WTC11 (cell line): ENCODE measurements around the gene TBX15. TPM values are rescaled to one million over a fixed set of nuclear protein-coding genes. Genes with fewer than 3 reads are reported as not detected.

Experiments used
- ATAC-seq: fragments of 200-7000 bp; cut with Tn5 transposase; 2 replicates; pipeline ENCODE4 v1.10.0; 2021; ENCODE audit warnings: mild to moderate bottlenecking, moderate library complexity
- CTCF ChIA-PET: fragments of 300-600 bp; sonication (Branson Sonifier 250); formaldehyde crosslinking; loops from one replicate; lab custom pipeline; 2021; ENCODE audit warnings: antibody characterized with exemption; lab: Charles Lee
- POLR2A ChIA-PET: fragments of 350-600 bp; sonication (Branson Sonifier 250); formaldehyde crosslinking; loops from one replicate; lab custom pipeline; 2021; ENCODE audit warnings: antibody characterized with exemption; lab: Charles Lee
- DNase-seq: peaks from one replicate; pipeline ENCODE4 v3.0.0; 2021; ENCODE audit warnings: low spot score
- H3K27ac Mint-ChIP-seq: 2 replicates; pipeline ENCODE4 v1.8.0; 2021; ENCODE audit warnings: mixed read lengths
- H3K27me3 Mint-ChIP-seq: 2 replicates; pipeline ENCODE4 v1.8.0; 2021; ENCODE audit warnings: low read depth, mild to moderate bottlenecking, moderate library complexity, mixed read lengths
- H3K36me3 Mint-ChIP-seq: 2 replicates; pipeline ENCODE4 v1.8.0; 2021; ENCODE audit warnings: mixed read lengths
- H3K4me1 Mint-ChIP-seq: 2 replicates; pipeline ENCODE4 v1.8.0; 2022; ENCODE audit warnings: mixed read lengths
- H3K4me3 Mint-ChIP-seq: 2 replicates; pipeline ENCODE4 v1.8.0; 2021; ENCODE audit warnings: mild to moderate bottlenecking, moderate library complexity, mixed read lengths
- H3K9me3 Mint-ChIP-seq: 2 replicates; pipeline ENCODE4 v1.8.0; 2021; ENCODE audit warnings: mixed read lengths
- CREM ChIP-seq: sonication (generic); formaldehyde crosslinking; IDR thresholded peaks from 2 replicates; pipeline ENCODE4 v1.8.1; 2022; ENCODE audit warnings: mild to moderate bottlenecking, missing genetic modification reagents, moderate library complexity
- FOXK1 ChIP-seq: sonication (generic); formaldehyde crosslinking; IDR thresholded peaks from 2 replicates; pipeline ENCODE4 v1.8.0; 2022; ENCODE audit warnings: mild to moderate bottlenecking, moderate library complexity, missing genetic modification reagents
- GABPB1 ChIP-seq: sonication (generic); formaldehyde crosslinking; IDR thresholded peaks from 2 replicates; pipeline ENCODE4 v1.8.1; 2023; ENCODE audit warnings: mild to moderate bottlenecking, missing genetic modification reagents
- RORB ChIP-seq: fragments of 250-450 bp; sonication (Bioruptor Pico); IDR thresholded peaks from 2 replicates; pipeline ENCODE4 v1.9.0; 2021; ENCODE audit warnings: mild to moderate bottlenecking
- SMAD4 ChIP-seq: sonication (generic); formaldehyde crosslinking; IDR thresholded peaks from 2 replicates; pipeline ENCODE4 v1.8.0; 2022; ENCODE audit warnings: mild to moderate bottlenecking, missing genetic modification reagents
- TP53 ChIP-seq: sonication (generic); formaldehyde crosslinking; IDR thresholded peaks from 2 replicates; pipeline ENCODE4 v1.8.1; 2023; ENCODE audit warnings: mild to moderate bottlenecking, missing genetic modification reagents
- total RNA-seq: library from RNA; stranded (reverse); gene quantifications from 3 replicates; pipeline ENCODE4 v1.2.3, GENCODE V29; 2021
- TF ChIP-seq, protein P1 (sequence below): sonication (generic); formaldehyde crosslinking; IDR thresholded peaks from 2 replicates; pipeline ENCODE4 v1.8.1; 2023; ENCODE audit warnings: mild to moderate bottlenecking, moderate library complexity, missing genetic modification reagents
- TF ChIP-seq, protein P2 (sequence below): sonication (generic); formaldehyde crosslinking; IDR thresholded peaks from 2 replicates; pipeline ENCODE4 v1.8.0; 2022; ENCODE audit warnings: mild to moderate bottlenecking, missing genetic modification reagents
- TF ChIP-seq, protein P3 (sequence below): sonication (generic); formaldehyde crosslinking; conservative IDR thresholded peaks from 2 replicates; pipeline ENCODE4 v1.8.1; 2023; ENCODE audit warnings: mild to moderate bottlenecking, low read depth, missing genetic modification reagents, moderate library complexity
- TF ChIP-seq, protein P4 (sequence below): fragments of 250-450 bp; sonication (Bioruptor Pico); IDR thresholded peaks from 2 replicates; pipeline ENCODE4 v1.9.0; 2021; ENCODE audit warnings: mild to moderate bottlenecking, borderline replicate concordance
- TF ChIP-seq, protein P5 (sequence below): sonication (generic); formaldehyde crosslinking; IDR thresholded peaks from 2 replicates; pipeline ENCODE4 v1.8.0; 2023; ENCODE audit warnings: missing genetic modification reagents, mild to moderate bottlenecking, borderline replicate concordance

The TBX15 gene
- total RNA-seq, 1 experiment from 2014 or later: 0.11 TPM

DNA sequence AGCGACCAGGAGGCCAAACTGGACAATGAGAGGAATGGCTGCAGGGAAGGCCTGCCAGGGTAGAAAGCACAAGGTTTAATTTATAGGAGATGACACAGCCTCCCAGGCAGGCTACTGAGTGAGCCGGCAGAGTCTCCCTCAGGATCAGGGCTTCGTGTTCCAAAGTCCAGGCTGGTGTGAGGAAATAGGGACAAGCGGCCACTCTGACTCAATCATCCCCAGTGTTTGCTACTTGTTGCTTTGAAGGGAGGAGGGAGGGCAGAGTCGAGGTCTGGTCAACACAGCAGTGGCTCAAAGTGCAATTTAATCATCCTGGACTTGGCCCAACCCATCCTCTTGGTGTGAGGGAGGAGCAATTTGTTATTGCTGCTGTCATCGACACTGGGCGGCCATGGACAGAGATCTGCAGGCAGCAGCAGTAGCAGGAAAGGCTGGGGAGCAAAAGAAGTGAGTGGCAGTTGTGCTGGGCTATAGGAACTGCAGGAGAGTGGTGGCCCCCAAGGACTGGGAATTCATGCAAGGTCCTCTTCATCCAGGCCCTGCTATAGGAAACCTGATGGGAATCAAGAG, 27.5 kb downstream of the TBX15 start:
- H3K36me3 Mint-ChIP-seq: no peaks in the 10 kb centered on the region
- TF ChIP-seq GABPB1 (peak; percentile 99), TP53 (CRISPR knock-in tag) (no peak)
- peaks cover 17% of the 10 kb centered on the region for H3K27me3 Mint-ChIP-seq
- H3K4me1 Mint-ChIP-seq: peaks cover 40% of the 10 kb centered on the region
- H3K27ac Mint-ChIP-seq: peak overlapping the region; percentile 89
- H3K4me3 Mint-ChIP-seq: no peak overlapping the region; the same call in 1 of the 2 replicates
- peak; percentile 39 for ATAC-seq
- CTCF ChIA-PET: interaction anchor here (0.9 kb wide), 2 partner anchors 24 to 367 kb away, joined by 3 to 4 read pairs; no protein-coding TSS in a partner anchor
- POLR2A ChIA-PET: no interaction called here
- peaks cover 18% of the 10 kb centered on the region for H3K9me3 Mint-ChIP-seq
- DNase-seq: no peak

DNA sequence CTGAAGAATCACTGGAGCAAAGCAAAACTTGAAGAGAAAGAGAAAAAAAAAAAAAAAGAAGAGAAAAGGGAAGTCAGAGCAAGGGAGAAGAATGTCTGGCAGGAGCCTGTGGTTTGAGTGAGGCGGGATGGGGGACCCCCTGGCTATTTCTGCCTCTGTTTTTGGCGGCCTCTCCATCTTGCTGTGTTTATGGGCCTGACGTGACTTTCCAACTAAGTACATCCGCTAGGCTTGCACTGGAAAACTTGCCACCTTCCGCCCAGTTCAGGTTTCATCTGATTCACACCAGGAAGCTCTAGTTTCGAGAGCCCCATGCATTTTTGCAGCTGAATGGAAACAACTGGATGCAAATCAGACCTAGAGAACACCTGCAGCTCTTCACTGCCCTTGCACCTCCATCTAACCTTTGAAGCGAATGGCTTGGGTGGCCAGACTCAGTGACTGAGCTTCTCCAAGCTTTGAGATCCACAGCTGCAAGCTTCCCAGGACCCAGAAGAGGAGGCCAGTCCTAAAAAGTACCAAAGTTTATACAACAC, 28.0 kb downstream of the TBX15 start:
- H3K4me3 Mint-ChIP-seq: peak overlapping the region; percentile 11; the same call in 1 of the 2 replicates
- DNase-seq: peak; percentile 43
- POLR2A ChIA-PET: interaction anchor here (0.7 to 1.4 kb wide), 2 partner anchors 12 to 971 kb away, joined by 4 to 6 read pairs; no protein-coding TSS in a partner anchor
- TF ChIP-seq, protein P1, sequence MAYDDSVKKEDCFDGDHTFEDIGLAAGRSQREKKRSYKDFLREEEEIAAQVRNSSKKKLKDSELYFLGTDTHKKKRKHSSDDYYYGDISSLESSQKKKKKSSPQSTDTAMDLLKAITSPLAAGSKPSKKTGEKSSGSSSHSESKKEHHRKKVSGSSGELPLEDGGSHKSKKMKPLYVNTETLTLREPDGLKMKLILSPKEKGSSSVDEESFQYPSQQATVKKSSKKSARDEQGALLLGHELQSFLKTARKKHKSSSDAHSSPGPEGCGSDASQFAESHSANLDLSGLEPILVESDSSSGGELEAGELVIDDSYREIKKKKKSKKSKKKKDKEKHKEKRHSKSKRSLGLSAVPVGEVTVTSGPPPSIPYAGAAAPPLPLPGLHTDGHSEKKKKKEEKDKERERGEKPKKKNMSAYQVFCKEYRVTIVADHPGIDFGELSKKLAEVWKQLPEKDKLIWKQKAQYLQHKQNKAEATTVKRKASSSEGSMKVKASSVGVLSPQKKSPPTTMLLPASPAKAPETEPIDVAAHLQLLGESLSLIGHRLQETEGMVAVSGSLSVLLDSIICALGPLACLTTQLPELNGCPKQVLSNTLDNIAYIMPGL (CRISPR knock-in tag): no peak
- TF ChIP-seq FOXK1 (CRISPR knock-in tag) (peak; percentile 67; the same call in 1 of the 2 replicates), CREM (CRISPR knock-in tag) (0 out of 2 replicates have a peak, but pooled peaks have one; percentile 25), SMAD4 (CRISPR knock-in tag) (no peak)
- TF ChIP-seq, protein P2, sequence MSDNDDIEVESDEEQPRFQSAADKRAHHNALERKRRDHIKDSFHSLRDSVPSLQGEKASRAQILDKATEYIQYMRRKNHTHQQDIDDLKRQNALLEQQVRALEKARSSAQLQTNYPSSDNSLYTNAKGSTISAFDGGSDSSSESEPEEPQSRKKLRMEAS (CRISPR knock-in tag): peak; percentile 32; the same call in 1 of the 2 replicates
- TF ChIP-seq, protein P3, sequence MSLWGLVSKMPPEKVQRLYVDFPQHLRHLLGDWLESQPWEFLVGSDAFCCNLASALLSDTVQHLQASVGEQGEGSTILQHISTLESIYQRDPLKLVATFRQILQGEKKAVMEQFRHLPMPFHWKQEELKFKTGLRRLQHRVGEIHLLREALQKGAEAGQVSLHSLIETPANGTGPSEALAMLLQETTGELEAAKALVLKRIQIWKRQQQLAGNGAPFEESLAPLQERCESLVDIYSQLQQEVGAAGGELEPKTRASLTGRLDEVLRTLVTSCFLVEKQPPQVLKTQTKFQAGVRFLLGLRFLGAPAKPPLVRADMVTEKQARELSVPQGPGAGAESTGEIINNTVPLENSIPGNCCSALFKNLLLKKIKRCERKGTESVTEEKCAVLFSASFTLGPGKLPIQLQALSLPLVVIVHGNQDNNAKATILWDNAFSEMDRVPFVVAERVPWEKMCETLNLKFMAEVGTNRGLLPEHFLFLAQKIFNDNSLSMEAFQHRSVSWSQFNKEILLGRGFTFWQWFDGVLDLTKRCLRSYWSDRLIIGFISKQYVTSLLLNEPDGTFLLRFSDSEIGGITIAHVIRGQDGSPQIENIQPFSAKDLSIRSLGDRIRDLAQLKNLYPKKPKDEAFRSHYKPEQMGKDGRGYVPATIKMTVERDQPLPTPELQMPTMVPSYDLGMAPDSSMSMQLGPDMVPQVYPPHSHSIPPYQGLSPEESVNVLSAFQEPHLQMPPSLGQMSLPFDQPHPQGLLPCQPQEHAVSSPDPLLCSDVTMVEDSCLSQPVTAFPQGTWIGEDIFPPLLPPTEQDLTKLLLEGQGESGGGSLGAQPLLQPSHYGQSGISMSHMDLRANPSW (CRISPR knock-in tag): no peak
- H3K9me3 Mint-ChIP-seq: peaks cover 18% of the 10 kb centered on the region
- H3K27ac Mint-ChIP-seq: peak overlapping the region; percentile 89
- peak; percentile 83 for ATAC-seq
- CTCF ChIA-PET: interaction anchor here (0.6 to 0.9 kb wide), 5 partner anchors 24 to 772 kb away, joined by 3 to 4 read pairs (median 3); no protein-coding TSS in a partner anchor
- H3K27me3 Mint-ChIP-seq: peaks cover 17% of the 10 kb centered on the region
- H3K36me3 Mint-ChIP-seq: no peaks in the 10 kb centered on the region
- peaks cover 40% of the 10 kb centered on the region for H3K4me1 Mint-ChIP-seq

DNA sequence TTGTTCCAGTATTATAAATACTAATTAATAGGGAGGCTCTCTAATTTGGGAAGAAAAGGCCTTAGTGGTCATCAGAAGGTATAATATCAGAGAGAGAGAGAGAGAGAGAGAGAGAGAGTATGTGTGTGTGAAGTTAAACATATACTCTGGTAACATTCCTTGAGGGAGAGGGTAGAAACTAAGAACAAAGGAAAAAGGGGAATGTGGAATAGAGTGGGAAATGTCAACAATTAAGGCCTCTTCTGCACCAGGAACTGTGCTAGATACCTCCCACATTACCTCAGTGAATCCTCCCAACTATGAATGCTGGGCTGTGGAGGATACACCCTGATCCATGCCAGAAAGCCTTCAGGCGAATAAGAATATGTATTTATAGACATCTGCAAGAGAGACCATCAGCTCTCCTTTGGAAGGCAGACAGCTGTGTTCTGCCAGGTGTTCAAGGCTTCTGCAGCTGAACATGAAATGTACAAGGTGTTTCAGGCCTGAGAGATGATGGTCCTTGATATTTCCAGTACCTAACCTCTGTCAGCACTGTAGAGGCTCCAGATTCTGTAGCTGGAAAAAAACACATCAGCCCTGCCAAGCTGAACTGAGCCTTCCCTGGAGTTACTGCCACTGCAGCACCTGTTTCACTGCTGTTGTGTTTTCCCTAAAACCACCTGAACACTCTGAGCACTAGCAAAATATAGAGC, 29.1 kb downstream of the TBX15 start:
- ATAC-seq (no peak), DNase-seq (no peak)
- ChIA-PET CTCF (interaction anchor here (0.6 to 0.7 kb wide), 3 partner anchors 27 to 771 kb away, joined by 3 to 4 read pairs (median 3); no protein-coding TSS in a partner anchor), POLR2A (interaction anchor here (0.7 to 1.4 kb wide), 2 partner anchors 11 to 970 kb away, joined by 4 to 6 read pairs; no protein-coding TSS in a partner anchor)
- Mint-ChIP-seq H3K9me3 (peaks cover 15% of the 10 kb centered on the region), H3K4me3 (no peak overlapping the region), H3K27ac (0 out of 2 replicates have a peak overlapping the region, but pooled peaks have one; percentile 69), H3K4me1 (peaks cover 40% of the 10 kb centered on the region), H3K27me3 (peaks cover 17% of the 10 kb centered on the region), H3K36me3 (no peaks in the 10 kb centered on the region)
- no peak for TF ChIP-seq RORB (CRISPR knock-in tag)

DNA sequence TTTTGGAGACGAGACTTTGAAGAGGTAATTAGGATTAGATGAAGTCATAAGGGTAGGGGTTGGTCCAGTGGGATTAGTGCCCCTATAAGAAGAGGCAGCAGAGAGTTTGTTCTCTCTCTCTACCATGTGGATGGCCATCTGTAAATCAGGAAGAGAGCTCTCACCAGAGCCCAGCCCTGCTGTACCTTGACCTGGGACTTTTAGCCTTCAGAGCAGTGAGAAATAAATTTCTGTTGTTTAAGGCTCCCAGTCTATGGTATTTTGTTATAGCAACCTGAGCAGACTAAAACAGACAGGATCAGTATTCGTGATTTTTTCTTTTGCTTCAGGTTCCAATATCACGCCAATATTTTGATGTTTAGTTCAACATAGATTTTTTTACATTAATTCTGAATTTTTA, 30.0 kb downstream of the TBX15 start:
- ChIA-PET POLR2A (no interaction called here), CTCF (no interaction called here)
- H3K4me3 Mint-ChIP-seq: no peak overlapping the region
- H3K27me3 Mint-ChIP-seq: peaks cover 15% of the 10 kb centered on the region
- DNase-seq: no peak
- no peak overlapping the region for H3K27ac Mint-ChIP-seq
- H3K9me3 Mint-ChIP-seq: 0 out of 2 replicates have a peak, but pooled peaks cover 7% of the 10 kb centered on the region
- H3K36me3 Mint-ChIP-seq: no peaks in the 10 kb centered on the region
- no peak for ATAC-seq
- peaks cover 40% of the 10 kb centered on the region for H3K4me1 Mint-ChIP-seq
- TF ChIP-seq, protein P4, sequence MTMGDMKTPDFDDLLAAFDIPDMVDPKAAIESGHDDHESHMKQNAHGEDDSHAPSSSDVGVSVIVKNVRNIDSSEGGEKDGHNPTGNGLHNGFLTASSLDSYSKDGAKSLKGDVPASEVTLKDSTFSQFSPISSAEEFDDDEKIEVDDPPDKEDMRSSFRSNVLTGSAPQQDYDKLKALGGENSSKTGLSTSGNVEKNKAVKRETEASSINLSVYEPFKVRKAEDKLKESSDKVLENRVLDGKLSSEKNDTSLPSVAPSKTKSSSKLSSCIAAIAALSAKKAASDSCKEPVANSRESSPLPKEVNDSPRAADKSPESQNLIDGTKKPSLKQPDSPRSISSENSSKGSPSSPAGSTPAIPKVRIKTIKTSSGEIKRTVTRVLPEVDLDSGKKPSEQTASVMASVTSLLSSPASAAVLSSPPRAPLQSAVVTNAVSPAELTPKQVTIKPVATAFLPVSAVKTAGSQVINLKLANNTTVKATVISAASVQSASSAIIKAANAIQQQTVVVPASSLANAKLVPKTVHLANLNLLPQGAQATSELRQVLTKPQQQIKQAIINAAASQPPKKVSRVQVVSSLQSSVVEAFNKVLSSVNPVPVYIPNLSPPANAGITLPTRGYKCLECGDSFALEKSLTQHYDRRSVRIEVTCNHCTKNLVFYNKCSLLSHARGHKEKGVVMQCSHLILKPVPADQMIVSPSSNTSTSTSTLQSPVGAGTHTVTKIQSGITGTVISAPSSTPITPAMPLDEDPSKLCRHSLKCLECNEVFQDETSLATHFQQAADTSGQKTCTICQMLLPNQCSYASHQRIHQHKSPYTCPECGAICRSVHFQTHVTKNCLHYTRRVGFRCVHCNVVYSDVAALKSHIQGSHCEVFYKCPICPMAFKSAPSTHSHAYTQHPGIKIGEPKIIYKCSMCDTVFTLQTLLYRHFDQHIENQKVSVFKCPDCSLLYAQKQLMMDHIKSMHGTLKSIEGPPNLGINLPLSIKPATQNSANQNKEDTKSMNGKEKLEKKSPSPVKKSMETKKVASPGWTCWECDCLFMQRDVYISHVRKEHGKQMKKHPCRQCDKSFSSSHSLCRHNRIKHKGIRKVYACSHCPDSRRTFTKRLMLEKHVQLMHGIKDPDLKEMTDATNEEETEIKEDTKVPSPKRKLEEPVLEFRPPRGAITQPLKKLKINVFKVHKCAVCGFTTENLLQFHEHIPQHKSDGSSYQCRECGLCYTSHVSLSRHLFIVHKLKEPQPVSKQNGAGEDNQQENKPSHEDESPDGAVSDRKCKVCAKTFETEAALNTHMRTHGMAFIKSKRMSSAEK (CRISPR knock-in tag): no peak
- TF ChIP-seq, protein P5, sequence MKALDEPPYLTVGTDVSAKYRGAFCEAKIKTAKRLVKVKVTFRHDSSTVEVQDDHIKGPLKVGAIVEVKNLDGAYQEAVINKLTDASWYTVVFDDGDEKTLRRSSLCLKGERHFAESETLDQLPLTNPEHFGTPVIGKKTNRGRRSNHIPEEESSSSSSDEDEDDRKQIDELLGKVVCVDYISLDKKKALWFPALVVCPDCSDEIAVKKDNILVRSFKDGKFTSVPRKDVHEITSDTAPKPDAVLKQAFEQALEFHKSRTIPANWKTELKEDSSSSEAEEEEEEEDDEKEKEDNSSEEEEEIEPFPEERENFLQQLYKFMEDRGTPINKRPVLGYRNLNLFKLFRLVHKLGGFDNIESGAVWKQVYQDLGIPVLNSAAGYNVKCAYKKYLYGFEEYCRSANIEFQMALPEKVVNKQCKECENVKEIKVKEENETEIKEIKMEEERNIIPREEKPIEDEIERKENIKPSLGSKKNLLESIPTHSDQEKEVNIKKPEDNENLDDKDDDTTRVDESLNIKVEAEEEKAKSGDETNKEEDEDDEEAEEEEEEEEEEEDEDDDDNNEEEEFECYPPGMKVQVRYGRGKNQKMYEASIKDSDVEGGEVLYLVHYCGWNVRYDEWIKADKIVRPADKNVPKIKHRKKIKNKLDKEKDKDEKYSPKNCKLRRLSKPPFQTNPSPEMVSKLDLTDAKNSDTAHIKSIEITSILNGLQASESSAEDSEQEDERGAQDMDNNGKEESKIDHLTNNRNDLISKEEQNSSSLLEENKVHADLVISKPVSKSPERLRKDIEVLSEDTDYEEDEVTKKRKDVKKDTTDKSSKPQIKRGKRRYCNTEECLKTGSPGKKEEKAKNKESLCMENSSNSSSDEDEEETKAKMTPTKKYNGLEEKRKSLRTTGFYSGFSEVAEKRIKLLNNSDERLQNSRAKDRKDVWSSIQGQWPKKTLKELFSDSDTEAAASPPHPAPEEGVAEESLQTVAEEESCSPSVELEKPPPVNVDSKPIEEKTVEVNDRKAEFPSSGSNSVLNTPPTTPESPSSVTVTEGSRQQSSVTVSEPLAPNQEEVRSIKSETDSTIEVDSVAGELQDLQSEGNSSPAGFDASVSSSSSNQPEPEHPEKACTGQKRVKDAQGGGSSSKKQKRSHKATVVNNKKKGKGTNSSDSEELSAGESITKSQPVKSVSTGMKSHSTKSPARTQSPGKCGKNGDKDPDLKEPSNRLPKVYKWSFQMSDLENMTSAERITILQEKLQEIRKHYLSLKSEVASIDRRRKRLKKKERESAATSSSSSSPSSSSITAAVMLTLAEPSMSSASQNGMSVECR: no peak
